Measurements from ENCODE around the gene PICK1. TPM values are rescaled to one million over a fixed set of nuclear protein-coding genes. Genes with fewer than 3 reads are reported as not detected.

The PICK1 gene
- total RNA-seq, 4 donors from 2014 or later: 35.9 to 67.6 (median 51.4) TPM

DNA sequence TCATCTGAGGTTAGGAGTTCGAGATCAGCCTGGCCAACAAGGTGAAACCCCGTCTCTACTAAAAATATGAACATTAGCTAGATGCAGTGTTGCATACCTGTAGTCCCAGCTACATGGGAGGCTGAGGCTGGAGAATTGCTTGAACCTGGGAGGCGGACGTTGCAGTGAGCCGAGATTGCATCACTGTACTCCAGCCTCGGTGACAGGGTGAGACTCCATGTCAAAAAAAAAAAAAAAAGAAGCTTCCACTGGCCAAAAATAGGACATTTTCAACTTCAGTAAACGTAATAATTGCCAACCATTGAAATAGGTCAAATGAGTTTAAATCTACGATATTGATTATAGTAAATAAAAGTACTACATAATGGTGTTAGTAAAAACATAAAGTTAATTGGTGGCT lies 46.4 kb downstream of the PICK1 start:
- 68 to 75% methylated on average over 8 of the region's 8 CpGs for WGBS, 2 donors
- DNase-seq (ENCODE audit: low spot score in 2 of 2): no peak
- TF ChIP-seq, protein P1, sequence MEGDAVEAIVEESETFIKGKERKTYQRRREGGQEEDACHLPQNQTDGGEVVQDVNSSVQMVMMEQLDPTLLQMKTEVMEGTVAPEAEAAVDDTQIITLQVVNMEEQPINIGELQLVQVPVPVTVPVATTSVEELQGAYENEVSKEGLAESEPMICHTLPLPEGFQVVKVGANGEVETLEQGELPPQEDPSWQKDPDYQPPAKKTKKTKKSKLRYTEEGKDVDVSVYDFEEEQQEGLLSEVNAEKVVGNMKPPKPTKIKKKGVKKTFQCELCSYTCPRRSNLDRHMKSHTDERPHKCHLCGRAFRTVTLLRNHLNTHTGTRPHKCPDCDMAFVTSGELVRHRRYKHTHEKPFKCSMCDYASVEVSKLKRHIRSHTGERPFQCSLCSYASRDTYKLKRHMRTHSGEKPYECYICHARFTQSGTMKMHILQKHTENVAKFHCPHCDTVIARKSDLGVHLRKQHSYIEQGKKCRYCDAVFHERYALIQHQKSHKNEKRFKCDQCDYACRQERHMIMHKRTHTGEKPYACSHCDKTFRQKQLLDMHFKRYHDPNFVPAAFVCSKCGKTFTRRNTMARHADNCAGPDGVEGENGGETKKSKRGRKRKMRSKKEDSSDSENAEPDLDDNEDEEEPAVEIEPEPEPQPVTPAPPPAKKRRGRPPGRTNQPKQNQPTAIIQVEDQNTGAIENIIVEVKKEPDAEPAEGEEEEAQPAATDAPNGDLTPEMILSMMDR (IDR thresholded peaks at IDR 0.05): no peak
- no peak for TF ChIP-seq POLR2A (IDR thresholded peaks at IDR 0.05)
- intact Hi-C loops (cut with DNase I; ENCODE audit: low total_unique reads): no loop called here
- H3K4me3 ChIP-seq (ENCODE audit: low read depth, poor library complexity, severe bottlenecking): no peak overlapping the region

DNA sequence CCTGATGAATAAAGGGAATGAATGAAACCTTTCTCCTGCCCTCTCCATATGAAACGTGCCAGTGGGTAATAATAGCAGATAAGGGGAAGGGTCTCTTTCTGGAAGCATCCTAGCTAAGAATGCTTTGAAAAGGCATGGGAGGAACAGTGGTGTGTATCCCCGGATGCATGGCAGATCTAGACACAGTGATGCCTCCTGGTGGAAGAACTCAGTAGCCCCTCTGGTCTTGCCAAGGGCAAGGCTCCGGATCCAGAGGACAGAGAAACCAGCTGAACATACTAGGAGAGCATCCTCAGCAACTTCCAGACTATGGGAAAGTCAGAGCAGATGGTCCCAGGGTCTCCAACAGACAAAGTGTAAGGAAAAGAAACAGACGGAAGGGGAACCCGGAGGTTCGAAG lies 46.9 kb downstream of the PICK1 start:
- intact Hi-C loops (cut with DNase I; ENCODE audit: low total_unique reads): no loop called here
- DNase-seq (ENCODE audit: low spot score in 2 of 2): no peak
- TF ChIP-seq, protein P1 (IDR thresholded peaks at IDR 0.05): no peak
- no peak for TF ChIP-seq POLR2A (IDR thresholded peaks at IDR 0.05)
- no peak overlapping the region for H3K4me3 ChIP-seq (ENCODE audit: low read depth, poor library complexity, severe bottlenecking)
- WGBS, 2 donors: 76 to 83% methylated on average over 6 of the region's 6 CpGs

DNA sequence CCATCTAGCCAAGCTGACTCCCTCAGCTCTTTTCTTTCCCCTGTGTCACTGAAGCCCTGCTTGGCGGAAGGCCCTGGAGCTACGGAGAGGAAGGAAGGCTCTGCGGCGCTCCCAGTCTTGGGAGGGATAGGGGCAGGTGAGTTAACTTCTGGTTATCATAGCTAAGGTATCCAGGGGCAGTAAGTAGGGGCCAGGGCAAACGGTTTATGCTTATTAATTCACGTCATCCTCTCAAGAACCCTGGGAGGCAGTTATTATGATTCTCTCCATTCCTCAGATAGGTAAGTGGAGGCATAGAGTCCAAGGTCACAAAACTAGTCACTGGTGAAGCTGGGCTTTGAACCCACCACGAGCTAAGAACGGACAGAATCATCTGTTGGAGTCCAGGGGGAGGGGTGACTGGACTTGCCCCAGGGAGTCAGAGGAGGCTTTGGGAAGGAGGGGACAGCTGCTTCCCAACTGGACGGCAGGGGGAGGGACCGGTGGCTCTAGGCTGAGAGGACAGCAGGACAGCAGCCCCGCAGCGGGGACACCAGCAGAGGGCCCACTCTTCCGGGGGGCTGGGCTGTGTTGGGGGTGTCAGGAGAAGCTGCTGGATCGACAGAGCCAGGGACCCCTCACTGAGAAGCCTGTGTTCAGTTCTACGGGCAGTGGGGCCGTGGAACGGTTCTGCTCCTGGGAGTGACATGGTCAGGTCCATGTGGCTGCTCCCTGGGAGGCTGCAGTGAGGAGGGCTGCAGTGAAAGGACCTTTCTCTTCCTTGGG lies 49.8 kb downstream of the PICK1 start:
- no peak for TF ChIP-seq POLR2A (IDR thresholded peaks at IDR 0.05)
- TF ChIP-seq, protein P1 (IDR thresholded peaks at IDR 0.05): no peak
- 74 to 79% methylated on average over 17 of the region's 17 CpGs for WGBS, 2 donors
- intact Hi-C loops (cut with DNase I; ENCODE audit: low total_unique reads): no loop called here
- DNase-seq (ENCODE audit: low spot score in 2 of 2): no peak
- no peak overlapping the region for H3K4me3 ChIP-seq (ENCODE audit: low read depth, poor library complexity, severe bottlenecking)

DNA sequence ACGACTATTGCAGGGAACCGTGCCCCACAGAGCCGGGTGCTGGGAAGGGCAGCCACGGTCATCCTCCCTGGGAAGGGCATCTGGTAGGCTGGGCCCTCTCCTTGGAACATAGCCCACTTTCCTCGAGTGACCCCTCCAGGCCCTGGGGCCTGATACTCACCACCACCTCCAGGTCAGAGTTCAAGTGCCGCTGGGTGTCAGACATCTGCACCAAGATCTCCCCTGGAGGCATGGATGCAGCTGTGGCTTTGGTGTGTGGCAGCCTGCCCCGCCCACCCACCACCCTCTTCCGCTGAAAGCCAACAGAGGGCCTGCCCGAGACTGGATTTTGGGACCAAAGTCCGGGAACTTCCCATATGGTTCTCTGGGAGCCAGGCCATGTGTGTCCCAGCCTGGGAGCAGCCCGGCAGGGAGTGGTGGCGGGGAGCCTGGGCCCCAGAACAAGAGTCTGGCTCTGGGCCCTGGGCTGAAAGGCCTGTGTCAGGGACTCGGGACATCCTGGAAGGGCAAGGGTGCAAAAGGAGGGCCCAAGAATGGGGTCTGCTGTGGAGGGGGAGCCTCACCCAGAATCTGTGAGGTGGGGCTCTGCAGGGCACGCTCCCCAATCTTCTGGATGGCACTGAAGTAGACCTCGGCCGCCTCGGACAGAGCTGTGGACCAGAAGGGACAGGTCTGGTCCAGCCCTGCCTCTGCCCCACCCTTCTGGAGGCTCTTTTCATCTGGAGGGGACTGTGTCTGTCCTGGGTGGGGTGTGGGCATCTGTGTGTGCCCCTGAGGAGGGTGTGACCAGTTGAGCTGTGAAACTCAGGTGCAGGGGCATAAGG lies 50.7 kb downstream of the PICK1 start:
- intact Hi-C loops (cut with DNase I; ENCODE audit: low total_unique reads): no loop called here
- TF ChIP-seq, protein P1 (IDR thresholded peaks at IDR 0.05): no peak
- TF ChIP-seq POLR2A (IDR thresholded peaks at IDR 0.05): no peak
- no peak for DNase-seq (ENCODE audit: low spot score in 2 of 2)
- 43 to 47% methylated on average over 16 to 17 of the region's 17 CpGs for WGBS, 2 donors
- H3K4me3 ChIP-seq (ENCODE audit: low read depth, poor library complexity, severe bottlenecking): no peak overlapping the region

DNA sequence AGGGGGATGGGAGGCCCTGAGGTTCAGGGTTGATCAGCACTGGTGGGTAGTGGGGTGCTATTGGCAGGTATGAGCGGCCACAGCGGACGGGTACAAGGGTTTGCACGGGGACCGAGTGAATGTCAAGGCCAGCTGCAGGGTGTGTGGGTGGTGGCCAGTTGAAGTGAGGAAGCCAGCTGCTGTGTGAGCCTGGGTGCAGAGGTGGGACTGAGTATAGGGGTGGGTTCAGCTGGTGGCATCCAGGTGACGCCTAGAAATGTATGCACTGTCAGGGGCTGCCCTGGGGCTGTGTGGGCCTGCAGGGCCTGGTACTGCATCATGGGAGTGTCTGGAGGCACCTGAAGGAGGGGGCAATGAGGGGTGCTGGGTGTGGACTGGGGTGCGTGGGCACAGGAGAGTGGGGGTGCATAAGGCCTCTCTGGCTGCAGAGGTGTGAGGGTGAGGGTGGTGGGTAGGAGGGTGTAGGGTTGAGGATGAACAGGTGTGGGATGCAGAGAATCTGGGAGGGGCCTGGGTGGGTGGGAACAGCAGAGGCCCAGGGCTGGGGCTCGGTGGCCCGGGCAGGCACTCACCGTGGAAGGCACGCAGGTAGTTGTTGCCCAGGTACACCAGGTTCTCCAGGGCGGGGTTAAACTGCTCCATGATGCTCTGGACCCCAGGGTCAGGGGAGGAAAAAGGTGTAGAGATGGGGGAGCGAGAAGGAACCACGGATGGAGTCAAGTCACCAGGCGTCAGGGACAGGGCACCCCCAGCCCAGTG lies 51.5 kb downstream of the PICK1 start:
- intact Hi-C loops (cut with DNase I; ENCODE audit: low total_unique reads): no loop called here
- 83 to 85% methylated on average over 15 of the region's 15 CpGs for WGBS, 2 donors
- no peak for DNase-seq (ENCODE audit: low spot score in 2 of 2)
- TF ChIP-seq POLR2A (IDR thresholded peaks at IDR 0.05): no peak
- TF ChIP-seq, protein P1 (IDR thresholded peaks at IDR 0.05): no peak
- H3K4me3 ChIP-seq (ENCODE audit: low read depth, poor library complexity, severe bottlenecking): no peak overlapping the region
